Lower leg skin (tissue), 3 donors: ENCODE data around the gene CYP4F12.

ENCODE experiments used
- CTCF ChIP-seq, 3 donors: fragments of 450-650 bp; IDR thresholded peaks; one replicate each; pipeline ENCODE4 v1.5.1; 2016; ENCODE audit warnings: antibody characterized with exemption in 3 of 3, mild to moderate bottlenecking in 3 of 3, moderate library complexity in 2 of 3
- POLR2A ChIP-seq, 2 donors: fragments of 450-650 bp; IDR thresholded peaks; one replicate each; pipeline ENCODE4 v1.6.1; 2016 to 2017; ENCODE audit warnings: antibody characterized with exemption in 2 of 2, mild to moderate bottlenecking in 1 of 2, moderate library complexity in 1 of 2

- no peak for TF ChIP-seq CTCF (IDR thresholded peaks at IDR 0.05)
- TF ChIP-seq POLR2A (IDR thresholded peaks at IDR 0.05), result no peak
Observed at GRCh38 chr19:15669440-15669839, 3.4 kb upstream of the CYP4F12 start.
